HL-60 (cell line): Measurements from ENCODE around the gene ZYG11A.

Experiments
- DNase-seq, 2 experiments: peaks; one replicate each; pipeline ENCODE4 v3.0.0-alpha.2; 2010 to 2020; ENCODE audit warnings: low read depth in 1 of 2, low spot score in 1 of 2
- H3K27ac ChIP-seq: fragments of 250-450 bp; sonication (Bioruptor Pico); replicated peaks from 2 replicates; pipeline ENCODE4 v1.5.1; 2020; ENCODE audit warnings: mild to moderate bottlenecking, moderate library complexity
- H3K27me3 ChIP-seq: fragments of 250-450 bp; sonication (Bioruptor Pico); 2 replicates; pipeline ENCODE4 v1.5.1; 2021; ENCODE audit warnings: mild to moderate bottlenecking, moderate library complexity; ENCODE audit not compliant: insufficient read depth, poor library complexity, severe bottlenecking
- H3K4me3 ChIP-seq: replicated peaks from 2 replicates; pipeline ENCODE4 v1.5.1; 2011; ENCODE audit warnings: mild to moderate bottlenecking, control low read depth, low read length; ENCODE audit not compliant: insufficient read depth
- GABPA ChIP-seq: IDR thresholded peaks from 2 replicates; pipeline ENCODE4 v1.6.1; 2012; ENCODE audit warnings: low read depth
- POLR2AphosphoS5 ChIP-seq: IDR thresholded peaks from 2 replicates; pipeline ENCODE4 v1.6.1; 2012; ENCODE audit warnings: low read depth
- SPI1 ChIP-seq: IDR thresholded peaks from 2 replicates; pipeline ENCODE4 v1.6.1; 2012; ENCODE audit warnings: low read depth, mild to moderate bottlenecking, borderline replicate concordance
- TF ChIP-seq, protein P1 (sequence below): IDR thresholded peaks from one replicate; pipeline ENCODE4 v1.5.1; 2011; ENCODE audit warnings: low read length, control low read depth, inconsistent platforms; ENCODE audit not compliant: insufficient read depth
- TF ChIP-seq, protein P2 (sequence below): IDR thresholded peaks from 2 replicates; pipeline ENCODE4 v1.6.1; 2012; ENCODE audit warnings: low read depth; ENCODE audit not compliant: insufficient replicate concordance

ZYG11A gene

DNA sequence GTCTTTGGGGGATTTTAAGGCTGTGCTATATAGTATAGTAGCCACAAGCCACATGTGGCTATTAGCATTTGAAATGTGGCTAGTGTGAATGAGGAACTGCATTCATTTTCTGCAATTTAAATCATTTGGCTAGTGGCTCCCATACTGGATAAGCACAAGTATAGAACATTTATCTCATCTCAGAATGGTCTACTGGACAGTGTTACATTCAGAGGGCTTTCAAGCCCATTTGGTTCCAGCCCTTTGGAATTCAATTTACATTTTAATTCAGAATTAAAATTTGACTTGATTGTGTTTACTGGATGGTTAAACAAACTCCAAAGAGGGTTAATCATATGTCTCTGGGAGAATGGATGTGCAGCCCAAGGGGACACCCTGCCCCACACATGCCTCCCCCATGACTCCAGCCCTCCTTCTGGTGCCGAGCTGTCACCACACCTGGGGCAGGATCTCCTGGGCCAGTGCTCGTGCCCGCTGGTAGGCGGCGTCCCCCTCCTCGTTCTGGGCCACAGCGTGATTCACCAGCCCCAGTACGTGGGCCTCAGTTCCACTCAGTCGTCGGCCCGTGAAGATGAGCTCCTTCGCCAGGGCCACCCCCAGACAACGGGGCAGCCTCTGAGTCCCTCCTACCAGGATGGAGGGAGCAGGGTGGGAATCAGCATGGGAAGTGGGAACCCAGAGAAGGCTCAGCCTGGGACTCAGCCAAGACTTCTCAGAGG lies 61.8 kb downstream of the ZYG11A start:
- no peak overlapping the region for H3K4me3 ChIP-seq
- no peaks in the 10 kb centered on the region for H3K27me3 ChIP-seq
- TF ChIP-seq SPI1 (peak; percentile 7; the same call in 1 of the 2 replicates), GABPA (no peak)
- no peak for DNase-seq
- no peak overlapping the region for H3K27ac ChIP-seq

- Histone ChIP-seq H3K27ac (no peak overlapping the region), H3K27me3 (no peaks in the 10 kb centered on the region), H3K4me3 (no peak overlapping the region)
- TF ChIP-seq, protein P1, sequence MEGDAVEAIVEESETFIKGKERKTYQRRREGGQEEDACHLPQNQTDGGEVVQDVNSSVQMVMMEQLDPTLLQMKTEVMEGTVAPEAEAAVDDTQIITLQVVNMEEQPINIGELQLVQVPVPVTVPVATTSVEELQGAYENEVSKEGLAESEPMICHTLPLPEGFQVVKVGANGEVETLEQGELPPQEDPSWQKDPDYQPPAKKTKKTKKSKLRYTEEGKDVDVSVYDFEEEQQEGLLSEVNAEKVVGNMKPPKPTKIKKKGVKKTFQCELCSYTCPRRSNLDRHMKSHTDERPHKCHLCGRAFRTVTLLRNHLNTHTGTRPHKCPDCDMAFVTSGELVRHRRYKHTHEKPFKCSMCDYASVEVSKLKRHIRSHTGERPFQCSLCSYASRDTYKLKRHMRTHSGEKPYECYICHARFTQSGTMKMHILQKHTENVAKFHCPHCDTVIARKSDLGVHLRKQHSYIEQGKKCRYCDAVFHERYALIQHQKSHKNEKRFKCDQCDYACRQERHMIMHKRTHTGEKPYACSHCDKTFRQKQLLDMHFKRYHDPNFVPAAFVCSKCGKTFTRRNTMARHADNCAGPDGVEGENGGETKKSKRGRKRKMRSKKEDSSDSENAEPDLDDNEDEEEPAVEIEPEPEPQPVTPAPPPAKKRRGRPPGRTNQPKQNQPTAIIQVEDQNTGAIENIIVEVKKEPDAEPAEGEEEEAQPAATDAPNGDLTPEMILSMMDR = peak; percentile 2
- TF ChIP-seq GABPA = no peak
- peak in 1 of 2 experiments; percentile 32 for DNase-seq
Measured at GRCh38 chr1:52904927-52905698, 62.6 kb downstream of the ZYG11A start.

DNA sequence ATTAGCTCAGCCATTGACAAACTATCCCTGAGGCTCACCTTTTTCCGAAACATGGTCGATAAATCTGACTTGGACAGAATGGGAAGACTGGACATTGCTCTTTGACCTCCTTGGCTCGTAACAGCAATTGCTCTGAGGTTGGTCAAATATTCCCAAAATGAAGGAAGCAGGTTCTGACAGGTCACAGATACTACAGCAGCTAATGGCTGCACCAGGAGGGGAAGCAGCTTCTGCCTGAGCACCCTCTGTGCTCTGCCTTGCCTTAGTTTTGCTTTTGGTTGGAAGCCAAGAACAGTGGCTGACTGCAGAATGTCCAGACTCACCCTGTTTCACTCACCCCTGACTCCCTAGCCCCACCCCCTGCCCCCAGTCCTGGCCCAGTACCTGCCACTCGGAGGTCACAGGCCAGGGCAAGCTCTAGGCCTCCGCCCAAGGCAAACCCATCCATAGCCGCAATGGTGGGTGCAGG lies 63.6 kb downstream of the ZYG11A start:
- no peak for TF ChIP-seq GABPA
- TF ChIP-seq, protein P2, sequence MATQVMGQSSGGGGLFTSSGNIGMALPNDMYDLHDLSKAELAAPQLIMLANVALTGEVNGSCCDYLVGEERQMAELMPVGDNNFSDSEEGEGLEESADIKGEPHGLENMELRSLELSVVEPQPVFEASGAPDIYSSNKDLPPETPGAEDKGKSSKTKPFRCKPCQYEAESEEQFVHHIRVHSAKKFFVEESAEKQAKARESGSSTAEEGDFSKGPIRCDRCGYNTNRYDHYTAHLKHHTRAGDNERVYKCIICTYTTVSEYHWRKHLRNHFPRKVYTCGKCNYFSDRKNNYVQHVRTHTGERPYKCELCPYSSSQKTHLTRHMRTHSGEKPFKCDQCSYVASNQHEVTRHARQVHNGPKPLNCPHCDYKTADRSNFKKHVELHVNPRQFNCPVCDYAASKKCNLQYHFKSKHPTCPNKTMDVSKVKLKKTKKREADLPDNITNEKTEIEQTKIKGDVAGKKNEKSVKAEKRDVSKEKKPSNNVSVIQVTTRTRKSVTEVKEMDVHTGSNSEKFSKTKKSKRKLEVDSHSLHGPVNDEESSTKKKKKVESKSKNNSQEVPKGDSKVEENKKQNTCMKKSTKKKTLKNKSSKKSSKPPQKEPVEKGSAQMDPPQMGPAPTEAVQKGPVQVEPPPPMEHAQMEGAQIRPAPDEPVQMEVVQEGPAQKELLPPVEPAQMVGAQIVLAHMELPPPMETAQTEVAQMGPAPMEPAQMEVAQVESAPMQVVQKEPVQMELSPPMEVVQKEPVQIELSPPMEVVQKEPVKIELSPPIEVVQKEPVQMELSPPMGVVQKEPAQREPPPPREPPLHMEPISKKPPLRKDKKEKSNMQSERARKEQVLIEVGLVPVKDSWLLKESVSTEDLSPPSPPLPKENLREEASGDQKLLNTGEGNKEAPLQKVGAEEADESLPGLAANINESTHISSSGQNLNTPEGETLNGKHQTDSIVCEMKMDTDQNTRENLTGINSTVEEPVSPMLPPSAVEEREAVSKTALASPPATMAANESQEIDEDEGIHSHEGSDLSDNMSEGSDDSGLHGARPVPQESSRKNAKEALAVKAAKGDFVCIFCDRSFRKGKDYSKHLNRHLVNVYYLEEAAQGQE = no peak
- no peak overlapping the region for H3K4me3 ChIP-seq
- no peak for DNase-seq
- H3K27ac ChIP-seq = no peak overlapping the region
- H3K27me3 ChIP-seq = no peaks in the 10 kb centered on the region

- TF ChIP-seq SPI1 (no peak), POLR2AphosphoS5 (no peak), GABPA (no peak)
- TF ChIP-seq, protein P1 = no peak
- TF ChIP-seq, protein P2 = no peak
- no peaks in the 10 kb centered on the region for H3K27me3 ChIP-seq
- no peak for DNase-seq
- no peak overlapping the region for H3K4me3 ChIP-seq
- no peak overlapping the region for H3K27ac ChIP-seq
Measured at GRCh38 chr1:52907068-52907811, 64.7 kb downstream of the ZYG11A start.
